Left ventricle myocardium superior (tissue), 1 donor: Measurements from ENCODE around the gene GSK3B. TPM values are rescaled to one million over a fixed set of nuclear protein-coding genes. Genes with fewer than 3 reads are reported as not detected.
A peak's percentile ranks its signal among the peaks of the same experiment; 100 is the strongest.

Experiments used
- ATAC-seq: fragments of 200-7000 bp; cut with Tn5 transposase; one replicate; pipeline ENCODE4 v1.9.1; 2020; ENCODE audit warnings: mild to moderate bottlenecking, moderate library complexity
- DNase-seq: peaks from one replicate; pipeline ENCODE4 v3.0.0-alpha.2; 2020
- intact Hi-C: fragments of 100-400 bp; cut with micrococcal nuclease; formaldehyde crosslinking; loops from one replicate; pipeline ENCODE4 v1.11.0; 2022
- total RNA-seq: library from RNA; stranded (reverse); fragmentation: NEBNext Ultra II Directional; extraction: Animal tissue kit (Norgen Biotek cat#: 25700); gene quantifications from one replicate; pipeline ENCODE4 v1.2.1, GENCODE V29; 2021
- donor health status: DM: no; HTN: yes; CAD: no; lungs with severe emphysema.

The GSK3B gene
- total RNA-seq, 1 donor from 2014 or later, result 45.7 TPM

DNA sequence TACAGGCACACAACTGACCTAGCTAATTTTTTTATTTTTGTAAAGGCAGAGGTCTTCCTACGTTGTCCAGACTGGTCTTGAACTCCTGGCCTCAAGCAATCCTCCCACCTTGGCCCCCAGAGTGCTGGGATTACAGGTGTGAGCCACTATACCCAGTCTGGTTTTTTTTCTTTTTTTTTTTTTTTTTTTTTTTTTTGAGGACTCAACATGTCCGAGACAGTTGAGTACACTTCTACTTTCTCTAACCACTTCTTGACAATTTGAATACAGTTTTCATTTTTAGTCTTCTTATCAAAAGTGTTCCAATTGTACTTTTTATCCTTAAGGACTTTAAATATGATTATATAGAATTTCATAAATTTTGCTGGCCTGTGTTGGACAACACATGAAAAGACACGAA is 7.4 kb upstream of the GSK3B start:
- intact Hi-C loops, result no loop called here
- no peak for DNase-seq

GRCh38 chr3:120100711-120101110 is 6.5 kb upstream of the GSK3B start:
- no peak for DNase-seq
- intact Hi-C loops, result no loop called here
- no peak for ATAC-seq

More for the DNA sequence above, 7.4 kb upstream of the GSK3B start:
- no peak for ATAC-seq

- intact Hi-C loops, result loop anchor here (10.0 kb wide), 1 partner anchor 194 kb away; no protein-coding TSS in a partner anchor
- no peak for ATAC-seq
- DNase-seq, result no peak
These were observed 4.5 kb upstream of the GSK3B start for GRCh38 chr3:120098710-120099109.

DNA sequence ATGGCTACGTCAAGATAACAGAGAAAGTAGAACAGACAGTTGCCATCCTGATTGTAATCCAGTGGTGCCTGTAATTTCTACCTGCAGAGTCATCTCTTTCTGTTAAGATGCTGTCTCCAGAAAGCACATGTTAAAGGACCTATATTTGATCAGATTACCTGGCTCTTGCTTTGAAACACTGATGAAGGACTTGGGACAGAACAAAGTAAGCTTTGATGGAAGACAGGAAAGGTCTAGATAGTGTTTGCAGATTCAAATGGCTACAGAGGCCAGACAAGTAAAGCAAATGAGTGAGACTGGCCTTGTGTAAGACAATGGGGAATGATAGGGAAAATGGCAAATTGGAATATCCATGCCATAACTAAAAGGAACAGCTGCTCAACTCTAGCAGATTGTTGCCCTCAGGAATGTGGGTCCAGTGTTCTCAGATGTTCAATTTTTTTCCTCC is 1.8 kb upstream of the GSK3B start:
- DNase-seq (no peak), ATAC-seq (no peak)
- intact Hi-C loops, result loop anchor here (10.0 kb wide), 1 partner anchor 191 kb away; no protein-coding TSS in a partner anchor

DNA sequence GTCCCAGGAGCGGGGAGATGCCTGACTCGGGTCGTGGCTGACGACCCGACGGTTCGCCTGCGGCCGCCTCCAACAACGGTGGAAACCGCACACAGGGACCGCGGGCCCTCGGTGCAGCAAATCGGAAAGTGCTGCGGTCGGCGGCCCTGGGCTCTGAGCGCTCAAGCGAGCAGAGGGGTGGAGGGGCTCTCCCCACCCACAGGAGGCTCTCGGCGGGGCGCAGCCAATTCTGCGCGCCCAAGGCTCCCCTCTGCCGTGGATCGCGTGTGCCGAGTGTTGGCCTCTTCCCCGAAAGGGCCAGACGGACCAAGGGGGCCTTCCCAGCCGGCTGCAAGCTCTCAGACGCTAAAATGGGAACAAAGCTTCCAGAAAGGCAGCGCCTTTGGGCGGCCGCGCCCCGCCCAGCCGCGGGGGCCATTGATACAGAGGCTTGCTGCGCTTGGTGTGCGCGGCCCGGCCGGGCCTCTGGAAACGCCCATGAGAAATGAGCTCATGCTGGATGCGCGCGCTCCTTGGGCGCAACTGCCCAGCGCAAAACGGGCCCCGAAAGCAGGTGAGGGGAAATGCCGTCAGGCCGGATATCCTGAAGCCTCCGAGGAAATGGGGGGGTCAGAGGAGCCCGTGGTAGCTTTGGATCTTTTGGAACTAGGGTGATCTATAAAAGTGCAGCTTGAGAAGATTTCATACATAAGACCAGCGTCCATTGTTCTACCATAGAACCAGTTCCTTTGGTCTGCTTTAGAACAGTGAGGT is 1.2 kb upstream of the GSK3B start:
- DNase-seq, result peak; percentile 94
- ATAC-seq, result peak; percentile 64
- intact Hi-C loops, result loop anchor here (10.0 kb wide), 1 partner anchor 191 kb away; no protein-coding TSS in a partner anchor

DNA sequence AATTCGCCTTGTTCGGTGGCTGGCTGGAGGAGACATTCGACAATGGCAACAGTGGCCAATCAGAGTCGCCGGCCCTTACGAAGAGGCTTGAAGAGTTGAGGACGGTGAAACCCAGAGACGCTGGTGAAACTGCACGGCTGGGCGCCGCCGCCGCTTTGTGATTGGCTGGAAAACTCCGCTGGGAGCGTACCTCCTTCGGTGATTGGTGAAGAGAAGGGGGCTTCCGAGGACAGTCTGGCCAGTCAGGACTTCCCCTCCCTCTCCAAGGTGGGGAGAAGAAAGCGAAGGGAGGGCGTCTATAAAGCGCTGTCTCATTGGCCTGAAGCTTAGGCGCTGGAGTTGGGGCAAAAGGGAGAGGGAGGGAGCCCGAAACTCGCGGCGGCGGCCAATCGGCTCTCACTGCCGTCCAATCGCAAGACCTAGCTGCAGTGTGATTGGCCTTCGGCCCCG is 554 bp upstream of the GSK3B start:
- DNase-seq (peak; percentile 98), ATAC-seq (peak; percentile 85)
- intact Hi-C loops, result loop anchor here (10.0 kb wide), 1 partner anchor 190 kb away; no protein-coding TSS in a partner anchor

- no peak for ATAC-seq
- intact Hi-C loops, result loop anchor here (10.0 kb wide), 1 partner anchor 189 kb away; no protein-coding TSS in a partner anchor
- DNase-seq, result no peak
These were observed 932 bp downstream of the GSK3B start for GRCh38 chr3:120093119-120093910.

DNA sequence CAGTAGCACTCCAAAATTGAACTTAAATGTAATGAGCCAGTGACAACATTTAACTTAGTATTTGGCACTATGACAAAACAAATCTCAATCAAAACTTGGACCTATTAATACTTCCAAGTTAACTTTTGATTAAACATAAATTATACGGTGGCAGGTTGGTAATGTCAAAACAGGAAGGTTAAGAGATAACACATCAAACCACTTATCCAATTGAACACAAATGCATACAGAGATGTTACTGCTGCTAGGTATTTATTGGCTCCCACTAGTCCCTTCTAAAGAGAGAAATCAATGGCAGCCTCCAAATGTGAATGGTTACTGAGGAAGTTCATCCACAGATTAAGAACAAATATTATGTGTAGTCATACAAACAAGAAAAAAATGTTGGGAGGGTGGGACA is 1.8 kb downstream of the GSK3B start:
- DNase-seq, result no peak
- intact Hi-C loops, result loop anchor here (10.0 kb wide), 1 partner anchor 188 kb away; no protein-coding TSS in a partner anchor
- no peak for ATAC-seq

DNA sequence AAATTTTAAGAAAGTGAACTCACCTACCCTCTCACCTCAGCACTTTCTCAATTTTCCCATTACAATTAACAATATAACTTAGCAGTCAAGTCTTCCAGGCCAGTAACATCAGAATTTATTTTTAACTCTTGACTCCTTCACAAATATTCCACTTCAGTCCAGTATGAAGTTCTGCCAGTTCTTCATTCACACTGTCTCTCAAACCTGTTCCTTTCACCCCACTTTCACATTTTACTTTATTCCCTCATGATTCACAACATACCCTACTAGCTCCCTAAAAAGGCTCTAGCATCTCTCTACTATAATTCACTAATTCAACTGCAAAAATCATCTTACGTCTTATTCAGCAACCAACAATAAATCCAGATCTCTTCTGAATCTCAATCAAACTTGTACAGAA is 3.8 kb downstream of the GSK3B start:
- intact Hi-C loops, result loop anchor here (10.0 kb wide), 1 partner anchor 186 kb away; no protein-coding TSS in a partner anchor
- ATAC-seq (no peak), DNase-seq (no peak)

- ATAC-seq, result no peak
- no peak for DNase-seq
- intact Hi-C loops, result no loop called here
These were observed 5.2 kb downstream of the GSK3B start for GRCh38 chr3:120089089-120089488.

DNA sequence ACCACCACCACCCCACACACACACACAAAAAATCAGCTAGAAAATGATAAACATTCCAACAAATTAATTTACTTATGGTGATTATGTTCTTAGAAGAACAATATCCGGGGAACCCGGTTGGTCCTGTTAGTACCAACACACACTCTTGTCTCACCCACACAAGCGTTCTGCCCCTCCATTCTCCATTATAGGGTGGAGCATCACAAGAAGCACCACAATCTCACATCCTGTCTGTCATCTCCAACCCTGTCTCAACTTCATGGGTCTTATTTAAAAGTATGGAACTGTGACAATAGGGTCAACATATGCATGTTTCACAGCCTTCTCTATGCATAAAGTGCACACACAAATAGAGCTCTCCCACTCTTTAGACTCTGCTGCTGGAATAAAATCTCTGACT is 5.6 kb downstream of the GSK3B start:
- ATAC-seq (no peak), DNase-seq (no peak)
- intact Hi-C loops, result no loop called here

DNA sequence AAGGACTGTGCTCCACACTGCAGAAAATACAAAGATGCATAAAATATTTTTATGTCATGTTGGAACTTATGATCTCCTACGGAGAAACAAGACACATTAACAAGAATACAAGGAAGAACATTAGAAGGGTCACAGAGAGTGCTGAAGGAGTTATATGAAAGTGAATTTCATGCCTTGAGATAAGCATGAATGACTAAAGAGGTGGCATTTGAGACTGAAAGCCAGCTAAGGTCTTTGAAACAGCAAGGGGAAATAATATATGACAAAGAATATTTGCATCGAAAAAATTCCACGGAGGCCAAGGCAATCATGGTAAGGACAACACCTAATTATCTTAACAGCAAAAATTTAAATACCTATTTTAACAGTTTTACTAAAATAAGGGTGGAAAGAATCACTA is 12.5 kb downstream of the GSK3B start:
- DNase-seq (no peak), ATAC-seq (no peak)
- intact Hi-C loops, result no loop called here

DNA sequence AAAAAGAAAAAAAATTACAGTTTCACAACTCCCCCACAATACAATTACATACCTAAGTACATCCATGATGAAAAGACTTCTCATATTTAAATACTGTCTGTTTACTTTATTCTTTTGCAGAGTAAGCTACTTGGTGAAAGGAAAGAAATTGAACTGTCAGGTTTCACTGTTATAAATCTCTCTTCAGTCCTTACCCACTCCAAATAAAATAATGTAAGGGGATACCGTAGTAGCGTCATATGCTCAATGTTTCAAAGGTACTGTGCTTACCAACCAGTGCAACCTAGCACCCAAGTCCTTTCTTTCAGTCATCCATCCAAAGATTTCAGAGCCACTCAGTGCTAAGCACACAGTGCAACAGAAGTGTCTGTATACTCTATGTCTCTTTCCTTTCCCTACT is 13.4 kb downstream of the GSK3B start:
- intact Hi-C loops, result no loop called here
- ATAC-seq, result no peak

DNA sequence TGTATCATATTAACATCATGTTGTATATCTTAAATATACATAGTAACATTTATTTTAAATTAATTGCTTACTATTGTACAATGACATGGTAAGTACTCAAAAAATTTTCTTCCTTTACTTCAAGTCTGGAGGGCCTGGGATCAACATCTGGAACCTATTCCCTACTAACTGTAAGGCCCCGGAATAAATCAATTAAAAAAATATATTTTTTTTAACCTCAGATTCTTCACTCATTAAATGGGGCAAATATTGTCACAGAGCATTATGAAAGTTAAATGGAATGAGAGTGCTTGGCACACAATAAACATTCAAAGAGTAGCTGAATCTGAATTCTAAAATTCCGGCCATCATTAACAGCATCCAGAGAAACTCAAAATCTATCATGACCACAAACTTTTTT is 16.5 kb downstream of the GSK3B start:
- DNase-seq (no peak), ATAC-seq (no peak)
- intact Hi-C loops, result no loop called here

More for the DNA sequence above, 13.4 kb downstream of the GSK3B start:
- no peak for DNase-seq

DNA sequence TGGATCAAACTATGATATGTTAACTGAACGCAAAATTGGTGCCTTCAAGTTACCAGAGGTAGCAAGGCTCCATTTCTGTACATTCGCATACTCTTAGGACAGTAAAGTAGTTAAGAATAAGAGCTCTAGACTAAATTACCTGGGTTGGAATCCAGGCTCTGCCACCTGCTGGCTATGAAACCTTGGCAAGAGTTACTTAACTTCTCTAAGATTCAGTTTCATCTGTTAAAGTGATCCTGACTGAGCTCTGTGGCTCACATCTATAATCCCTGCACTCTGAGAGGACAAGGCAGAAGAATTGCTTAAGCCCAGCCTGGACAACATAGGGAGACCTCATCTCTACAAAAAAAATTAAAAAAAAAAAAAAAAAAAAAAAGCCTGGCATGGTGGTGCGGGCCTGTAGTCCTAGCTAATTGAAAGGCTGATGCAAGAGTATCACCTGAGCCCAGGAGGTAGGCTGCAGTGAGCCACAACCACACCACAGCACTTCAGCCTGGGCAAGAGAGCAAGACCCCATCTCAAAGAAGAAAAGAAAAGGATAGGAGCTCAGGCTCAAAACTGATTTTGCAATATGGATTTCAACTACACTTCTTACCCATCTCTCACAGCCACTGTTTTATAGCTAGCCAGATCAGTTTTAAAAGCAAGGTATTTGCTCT is 21.3 kb downstream of the GSK3B start:
- intact Hi-C loops, result no loop called here
- no peak for ATAC-seq
- DNase-seq, result no peak

DNA sequence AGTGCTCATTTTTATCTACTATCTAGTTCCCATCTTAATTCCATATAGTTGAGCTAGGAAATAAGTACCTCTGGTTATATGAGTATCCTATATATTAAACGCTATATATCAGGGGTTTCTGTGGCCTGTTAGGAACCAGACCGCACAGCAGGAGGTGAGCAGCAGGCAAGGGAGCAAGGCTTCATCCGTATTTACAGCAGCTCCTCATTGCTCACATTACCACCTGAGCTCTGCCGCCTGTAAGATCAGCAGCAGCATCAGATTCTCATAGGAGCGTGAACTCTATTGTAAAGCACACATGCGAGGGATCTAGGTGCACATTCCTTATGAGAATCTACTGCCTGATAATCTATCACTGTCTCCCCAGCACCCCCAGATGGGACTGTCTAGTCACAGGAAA is 23.0 kb downstream of the GSK3B start:
- DNase-seq (no peak), ATAC-seq (no peak)
- intact Hi-C loops, result no loop called here

DNA sequence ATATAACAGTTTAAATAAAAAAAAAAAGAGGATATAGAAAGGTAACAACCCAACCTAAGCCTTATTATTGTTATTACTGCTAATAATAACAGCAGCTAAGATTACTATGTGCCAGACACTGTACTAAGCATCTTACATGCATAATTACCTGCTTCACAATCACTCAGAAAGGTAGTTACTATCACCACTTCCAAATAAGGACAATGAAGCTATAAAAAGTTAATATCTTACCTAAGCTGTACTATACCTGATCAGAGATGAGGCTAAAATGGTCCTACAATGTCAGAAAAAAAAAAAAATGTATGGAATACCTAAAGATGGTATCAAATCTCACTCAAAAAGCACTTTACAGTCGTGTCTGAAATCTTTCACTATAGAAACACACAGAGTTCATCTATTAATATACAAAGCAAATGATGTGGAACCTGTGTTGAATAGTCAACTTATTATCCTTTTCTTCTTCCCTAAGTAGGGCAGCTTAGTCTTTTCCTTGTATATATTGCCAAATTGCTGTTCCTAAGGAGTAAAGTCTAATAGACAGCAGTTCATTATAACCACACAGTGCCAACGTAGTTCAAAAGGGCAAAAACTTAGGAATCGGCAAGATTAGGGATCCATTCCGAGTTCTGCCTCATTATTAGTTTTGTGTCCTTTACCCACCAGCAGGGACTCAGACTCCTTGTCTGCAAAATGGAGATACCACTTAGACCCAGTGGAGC is 23.8 kb downstream of the GSK3B start:
- ATAC-seq, result no peak
- DNase-seq, result no peak
- intact Hi-C loops, result no loop called here

DNA sequence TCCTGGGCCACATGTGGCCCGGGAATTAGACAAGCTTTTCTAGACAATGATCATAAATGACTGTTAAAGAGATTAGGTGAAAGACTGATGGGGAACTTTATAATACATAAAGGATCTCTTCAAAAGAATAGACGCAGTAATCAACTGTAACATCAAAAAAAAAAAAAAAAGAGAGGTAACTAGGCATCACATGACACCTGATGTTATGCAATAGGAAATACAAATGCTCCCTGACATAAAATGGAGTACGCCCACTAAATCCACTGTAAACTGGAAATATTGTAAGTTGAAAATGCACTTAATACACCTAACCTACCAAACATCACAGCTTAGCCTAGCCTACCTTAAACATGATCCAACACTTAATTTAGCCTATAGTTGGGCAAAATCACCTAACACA is 27.2 kb downstream of the GSK3B start:
- ATAC-seq (no peak), DNase-seq (no peak)
- intact Hi-C loops, result no loop called here

DNA sequence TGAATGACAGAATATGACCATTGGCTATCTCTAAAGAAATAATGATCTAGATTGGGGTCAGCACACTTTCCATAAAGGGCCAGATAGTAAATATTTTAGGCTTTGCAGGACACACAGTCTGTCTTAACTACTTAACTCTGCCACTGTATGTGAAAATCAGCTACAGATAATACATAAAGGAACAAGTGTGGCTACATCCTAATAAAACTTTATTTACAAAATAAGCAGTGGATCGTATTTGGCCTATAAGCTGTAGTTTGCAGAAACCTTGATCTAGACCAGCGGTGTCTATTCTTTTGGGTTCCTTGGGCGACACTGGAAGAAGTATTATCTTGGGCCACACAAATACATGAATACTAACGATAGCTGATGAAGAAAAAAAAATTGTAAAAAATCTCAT is 27.6 kb downstream of the GSK3B start:
- DNase-seq, result no peak

More for the DNA sequence above, 27.6 kb downstream of the GSK3B start:
- ATAC-seq, result no peak
- intact Hi-C loops, result no loop called here
